Epithelial cell of proximal tubule (primary cell): ENCODE data around the gene TMEM204. TPM values are rescaled to one million over a fixed set of nuclear protein-coding genes. Genes with fewer than 3 reads are reported as not detected.

Source experiments
- DNase-seq: peaks from one replicate; pipeline ENCODE4 v3.0.0-alpha.2; 2011; ENCODE audit warnings: low read depth
- H3K4me3 ChIP-seq: 2 replicates; pipeline ENCODE4 v1.5.1; 2011; ENCODE audit warnings: low read depth, mild to moderate bottlenecking, low read length
- total RNA-seq: library from RNA; depleted of rRNA; stranded (reverse); fragments of >200 nt; gene quantifications from 2 replicates; pipeline ENCODE4 v1.2.3, GENCODE V29; 2015
- TF ChIP-seq, protein P1 (sequence below): conservative IDR thresholded peaks from 2 replicates; pipeline ENCODE4 v1.5.1; 2012; ENCODE audit warnings: low read depth, mild to moderate bottlenecking, low read length

The TMEM204 gene
- total RNA-seq, 1 donor from 2014 or later, result not detected

DNA sequence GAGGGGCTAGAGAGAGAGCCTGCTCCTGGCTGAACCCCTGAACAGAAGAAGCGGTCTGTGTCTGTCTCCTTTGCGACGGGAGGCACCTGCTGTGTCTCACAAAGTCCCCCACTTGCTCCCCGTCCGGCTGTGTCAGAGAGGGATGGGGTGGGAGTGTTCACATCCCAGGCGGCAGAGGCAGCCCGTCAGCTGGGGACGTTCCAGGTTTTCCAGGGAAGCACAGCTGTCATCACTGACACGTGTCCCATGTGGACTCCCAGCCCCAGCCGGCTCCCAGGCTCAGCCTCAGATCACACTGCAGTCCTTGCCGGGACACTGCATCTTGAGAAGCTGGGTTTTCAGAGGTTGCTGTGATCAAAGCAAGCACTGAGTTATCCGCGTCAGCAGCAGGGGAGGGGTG is 38.8 kb upstream of the TMEM204 start:
- TF ChIP-seq, protein P1, sequence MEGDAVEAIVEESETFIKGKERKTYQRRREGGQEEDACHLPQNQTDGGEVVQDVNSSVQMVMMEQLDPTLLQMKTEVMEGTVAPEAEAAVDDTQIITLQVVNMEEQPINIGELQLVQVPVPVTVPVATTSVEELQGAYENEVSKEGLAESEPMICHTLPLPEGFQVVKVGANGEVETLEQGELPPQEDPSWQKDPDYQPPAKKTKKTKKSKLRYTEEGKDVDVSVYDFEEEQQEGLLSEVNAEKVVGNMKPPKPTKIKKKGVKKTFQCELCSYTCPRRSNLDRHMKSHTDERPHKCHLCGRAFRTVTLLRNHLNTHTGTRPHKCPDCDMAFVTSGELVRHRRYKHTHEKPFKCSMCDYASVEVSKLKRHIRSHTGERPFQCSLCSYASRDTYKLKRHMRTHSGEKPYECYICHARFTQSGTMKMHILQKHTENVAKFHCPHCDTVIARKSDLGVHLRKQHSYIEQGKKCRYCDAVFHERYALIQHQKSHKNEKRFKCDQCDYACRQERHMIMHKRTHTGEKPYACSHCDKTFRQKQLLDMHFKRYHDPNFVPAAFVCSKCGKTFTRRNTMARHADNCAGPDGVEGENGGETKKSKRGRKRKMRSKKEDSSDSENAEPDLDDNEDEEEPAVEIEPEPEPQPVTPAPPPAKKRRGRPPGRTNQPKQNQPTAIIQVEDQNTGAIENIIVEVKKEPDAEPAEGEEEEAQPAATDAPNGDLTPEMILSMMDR, result no peak
- no peak for DNase-seq
- no peak overlapping the region for H3K4me3 ChIP-seq

DNA sequence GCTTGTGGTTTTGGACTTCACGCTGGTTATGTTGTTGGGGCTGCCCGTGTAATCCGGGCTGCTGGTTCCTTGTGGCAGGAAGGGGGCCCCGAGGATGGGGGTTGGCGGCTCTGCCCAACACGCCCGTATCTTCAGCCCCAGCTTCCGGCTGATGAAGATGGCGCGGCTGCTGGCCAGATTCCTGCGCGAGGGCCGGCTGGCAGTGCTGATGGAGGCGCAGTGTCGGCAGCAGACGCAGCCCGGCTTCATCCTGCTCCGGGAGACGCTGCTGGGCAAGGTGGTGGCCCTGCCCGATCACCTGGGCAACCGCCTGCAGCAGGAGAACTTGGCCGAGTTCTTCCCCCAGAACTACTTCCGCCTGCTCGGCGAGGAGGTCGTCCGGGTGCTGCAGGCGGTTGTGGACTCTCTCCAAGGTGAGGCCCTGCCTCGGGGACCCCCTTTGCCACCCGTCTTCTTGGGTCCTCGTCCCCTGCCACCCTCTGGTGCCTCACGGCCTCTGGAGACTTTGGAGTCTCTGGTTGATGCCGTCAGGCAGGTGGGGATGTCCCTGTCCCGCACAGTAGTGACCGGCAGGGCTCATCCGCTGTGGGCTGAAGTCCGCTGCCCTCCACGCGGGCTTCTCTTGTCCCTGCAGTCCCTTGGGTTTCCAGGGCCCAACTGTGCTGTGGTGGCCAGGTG is 38.1 kb upstream of the TMEM204 start:
- no peak for DNase-seq
- H3K4me3 ChIP-seq, result no peak overlapping the region
- TF ChIP-seq, protein P1, result no peak

DNA sequence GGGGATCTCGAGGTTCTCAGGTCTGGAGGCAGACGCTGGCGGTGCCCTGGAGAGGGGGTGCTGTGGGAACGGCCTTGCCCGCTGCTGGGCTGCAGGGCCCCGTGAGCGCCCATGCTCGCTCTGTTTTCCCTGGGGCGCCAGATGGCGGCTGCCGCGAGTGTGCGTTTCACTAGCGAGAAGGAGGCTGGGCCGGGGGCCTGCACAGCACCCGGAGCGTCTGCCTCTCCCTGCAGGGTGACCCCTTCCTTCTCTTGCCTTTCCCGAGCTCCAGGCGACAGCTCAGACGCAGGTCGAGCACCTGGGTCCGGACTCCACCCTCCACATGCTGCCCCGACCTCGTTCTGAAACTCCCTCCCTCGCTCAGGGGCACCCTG is 37.6 kb upstream of the TMEM204 start:
- no peak overlapping the region for H3K4me3 ChIP-seq
- TF ChIP-seq, protein P1, result no peak
- DNase-seq, result no peak

GRCh38 chr16:1496464-1496863 is 37.0 kb upstream of the TMEM204 start:
- TF ChIP-seq, protein P1, result no peak
- no peak overlapping the region for H3K4me3 ChIP-seq
- no peak for DNase-seq

DNA sequence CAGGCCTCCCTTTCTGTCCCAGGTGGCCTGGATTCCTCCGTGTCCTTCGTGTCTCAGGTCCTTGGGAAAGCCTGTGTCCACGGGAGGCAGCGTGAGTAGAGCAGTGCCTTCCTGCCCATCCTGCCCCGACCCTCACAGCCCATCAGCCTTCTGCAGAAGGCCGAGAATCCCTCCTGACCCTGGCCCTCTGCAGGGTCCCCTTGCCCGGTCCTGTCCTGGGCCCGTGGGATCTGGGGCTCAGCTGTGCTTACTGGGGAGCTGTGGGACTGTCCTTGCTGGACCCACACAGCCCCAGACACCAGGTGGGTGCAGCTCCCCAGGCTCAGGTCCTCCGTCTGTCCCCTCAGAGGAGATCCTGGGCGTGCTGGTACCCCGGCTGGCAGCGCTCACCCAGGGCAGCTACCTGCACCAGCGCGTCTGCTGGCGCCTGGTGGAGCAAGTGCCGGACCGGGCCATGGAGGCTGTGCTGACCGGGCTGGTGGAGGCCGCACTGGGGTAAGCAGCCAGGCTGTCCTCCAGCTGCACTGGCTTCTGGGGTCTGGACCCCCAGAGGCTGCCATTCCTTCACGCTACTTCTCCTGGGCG is 36.4 kb upstream of the TMEM204 start:
- TF ChIP-seq, protein P1, result no peak
- no peak overlapping the region for H3K4me3 ChIP-seq
- DNase-seq, result no peak

DNA sequence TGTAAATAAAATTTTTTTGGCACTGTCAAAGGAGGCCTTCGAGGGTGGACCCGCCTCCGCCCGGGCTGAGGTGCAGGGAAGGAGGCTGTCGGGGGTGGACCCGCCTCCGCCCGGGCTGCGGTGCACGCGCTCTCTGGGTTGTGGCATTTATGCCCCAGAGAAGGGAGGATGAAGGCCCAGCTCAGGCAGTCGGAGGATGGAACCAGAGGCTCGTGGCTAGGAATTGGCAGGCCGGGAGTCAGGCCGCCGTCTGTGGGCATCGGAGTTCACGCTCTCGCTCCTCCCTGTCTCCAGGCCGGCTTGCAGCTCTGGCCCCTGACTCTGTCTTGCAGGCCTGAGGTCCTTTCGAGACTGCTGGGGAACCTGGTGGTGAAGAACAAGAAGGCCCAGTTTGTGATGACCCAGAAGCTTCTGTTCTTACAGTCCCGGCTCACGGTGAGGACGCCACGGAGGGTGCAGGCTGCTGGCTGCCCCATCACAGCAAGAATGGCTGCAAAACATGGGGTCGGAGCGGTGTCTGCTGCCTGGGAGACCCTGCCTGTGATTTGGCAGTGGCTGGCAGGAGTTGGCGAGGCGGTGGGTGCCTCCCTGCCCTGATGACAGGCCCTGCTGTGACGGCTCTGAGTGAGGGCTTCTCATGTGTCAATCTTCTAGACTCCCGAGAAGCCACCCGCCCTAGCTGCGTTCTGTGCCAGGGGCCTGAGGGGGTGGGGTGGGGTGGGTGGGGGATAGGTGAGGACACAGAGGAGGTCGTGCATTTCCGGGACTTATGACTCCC is 34.4 kb upstream of the TMEM204 start:
- DNase-seq, result no peak
- no peak overlapping the region for H3K4me3 ChIP-seq
- TF ChIP-seq, protein P1, result no peak
